ENCODE measurements around the gene ZNF407.

DNA sequence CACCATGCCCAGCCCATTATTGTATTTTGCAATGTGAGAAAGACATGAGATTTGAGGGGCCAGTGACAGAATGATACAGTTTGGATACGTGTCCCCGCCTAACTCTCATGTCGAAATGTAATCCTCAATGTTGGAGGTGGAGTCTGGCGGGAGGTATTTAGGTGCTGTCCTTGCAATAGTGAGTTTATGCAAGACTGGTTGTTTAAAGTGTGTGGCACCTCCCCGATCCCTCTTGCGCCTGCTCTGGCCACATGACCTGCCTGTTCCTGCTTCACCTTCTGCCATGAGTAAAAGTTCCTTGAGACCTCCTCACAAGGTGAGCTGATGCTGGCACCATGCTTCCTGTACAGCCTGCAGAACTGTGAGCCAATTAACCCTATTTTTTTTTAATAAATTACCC, 46.8 kb upstream of the ZNF407 start:
- TF ChIP-seq JUNB (CRISPR knock-in tag; IDR thresholded peaks at IDR 0.05; ENCODE audit: borderline replicate concordance) (no peak), ZFP36 (IDR thresholded peaks at IDR 0.05; ENCODE audit: borderline replicate concordance, low read depth, low read length, partially characterized antibody) (no peak), ZBTB38 (CRISPR knock-in tag; IDR thresholded peaks at IDR 0.05) (no peak)
- TF ChIP-seq, protein P1, sequence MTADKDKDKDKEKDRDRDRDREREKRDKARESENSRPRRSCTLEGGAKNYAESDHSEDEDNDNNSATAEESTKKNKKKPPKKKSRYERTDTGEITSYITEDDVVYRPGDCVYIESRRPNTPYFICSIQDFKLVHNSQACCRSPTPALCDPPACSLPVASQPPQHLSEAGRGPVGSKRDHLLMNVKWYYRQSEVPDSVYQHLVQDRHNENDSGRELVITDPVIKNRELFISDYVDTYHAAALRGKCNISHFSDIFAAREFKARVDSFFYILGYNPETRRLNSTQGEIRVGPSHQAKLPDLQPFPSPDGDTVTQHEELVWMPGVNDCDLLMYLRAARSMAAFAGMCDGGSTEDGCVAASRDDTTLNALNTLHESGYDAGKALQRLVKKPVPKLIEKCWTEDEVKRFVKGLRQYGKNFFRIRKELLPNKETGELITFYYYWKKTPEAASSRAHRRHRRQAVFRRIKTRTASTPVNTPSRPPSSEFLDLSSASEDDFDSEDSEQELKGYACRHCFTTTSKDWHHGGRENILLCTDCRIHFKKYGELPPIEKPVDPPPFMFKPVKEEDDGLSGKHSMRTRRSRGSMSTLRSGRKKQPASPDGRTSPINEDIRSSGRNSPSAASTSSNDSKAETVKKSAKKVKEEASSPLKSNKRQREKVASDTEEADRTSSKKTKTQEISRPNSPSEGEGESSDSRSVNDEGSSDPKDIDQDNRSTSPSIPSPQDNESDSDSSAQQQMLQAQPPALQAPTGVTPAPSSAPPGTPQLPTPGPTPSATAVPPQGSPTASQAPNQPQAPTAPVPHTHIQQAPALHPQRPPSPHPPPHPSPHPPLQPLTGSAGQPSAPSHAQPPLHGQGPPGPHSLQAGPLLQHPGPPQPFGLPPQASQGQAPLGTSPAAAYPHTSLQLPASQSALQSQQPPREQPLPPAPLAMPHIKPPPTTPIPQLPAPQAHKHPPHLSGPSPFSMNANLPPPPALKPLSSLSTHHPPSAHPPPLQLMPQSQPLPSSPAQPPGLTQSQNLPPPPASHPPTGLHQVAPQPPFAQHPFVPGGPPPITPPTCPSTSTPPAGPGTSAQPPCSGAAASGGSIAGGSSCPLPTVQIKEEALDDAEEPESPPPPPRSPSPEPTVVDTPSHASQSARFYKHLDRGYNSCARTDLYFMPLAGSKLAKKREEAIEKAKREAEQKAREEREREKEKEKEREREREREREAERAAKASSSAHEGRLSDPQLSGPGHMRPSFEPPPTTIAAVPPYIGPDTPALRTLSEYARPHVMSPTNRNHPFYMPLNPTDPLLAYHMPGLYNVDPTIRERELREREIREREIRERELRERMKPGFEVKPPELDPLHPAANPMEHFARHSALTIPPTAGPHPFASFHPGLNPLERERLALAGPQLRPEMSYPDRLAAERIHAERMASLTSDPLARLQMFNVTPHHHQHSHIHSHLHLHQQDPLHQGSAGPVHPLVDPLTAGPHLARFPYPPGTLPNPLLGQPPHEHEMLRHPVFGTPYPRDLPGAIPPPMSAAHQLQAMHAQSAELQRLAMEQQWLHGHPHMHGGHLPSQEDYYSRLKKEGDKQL (CRISPR knock-in tag; IDR thresholded peaks at IDR 0.05; ENCODE audit: low read depth), result no peak
- TF ChIP-seq, protein P2, sequence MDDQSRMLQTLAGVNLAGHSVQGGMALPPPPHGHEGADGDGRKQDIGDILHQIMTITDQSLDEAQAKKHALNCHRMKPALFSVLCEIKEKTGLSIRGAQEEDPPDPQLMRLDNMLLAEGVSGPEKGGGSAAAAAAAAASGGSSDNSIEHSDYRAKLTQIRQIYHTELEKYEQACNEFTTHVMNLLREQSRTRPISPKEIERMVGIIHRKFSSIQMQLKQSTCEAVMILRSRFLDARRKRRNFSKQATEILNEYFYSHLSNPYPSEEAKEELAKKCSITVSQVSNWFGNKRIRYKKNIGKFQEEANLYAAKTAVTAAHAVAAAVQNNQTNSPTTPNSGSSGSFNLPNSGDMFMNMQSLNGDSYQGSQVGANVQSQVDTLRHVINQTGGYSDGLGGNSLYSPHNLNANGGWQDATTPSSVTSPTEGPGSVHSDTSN (CRISPR knock-in tag; IDR thresholded peaks at IDR 0.05; ENCODE audit: borderline replicate concordance), result no peak
- TF ChIP-seq, protein P3, sequence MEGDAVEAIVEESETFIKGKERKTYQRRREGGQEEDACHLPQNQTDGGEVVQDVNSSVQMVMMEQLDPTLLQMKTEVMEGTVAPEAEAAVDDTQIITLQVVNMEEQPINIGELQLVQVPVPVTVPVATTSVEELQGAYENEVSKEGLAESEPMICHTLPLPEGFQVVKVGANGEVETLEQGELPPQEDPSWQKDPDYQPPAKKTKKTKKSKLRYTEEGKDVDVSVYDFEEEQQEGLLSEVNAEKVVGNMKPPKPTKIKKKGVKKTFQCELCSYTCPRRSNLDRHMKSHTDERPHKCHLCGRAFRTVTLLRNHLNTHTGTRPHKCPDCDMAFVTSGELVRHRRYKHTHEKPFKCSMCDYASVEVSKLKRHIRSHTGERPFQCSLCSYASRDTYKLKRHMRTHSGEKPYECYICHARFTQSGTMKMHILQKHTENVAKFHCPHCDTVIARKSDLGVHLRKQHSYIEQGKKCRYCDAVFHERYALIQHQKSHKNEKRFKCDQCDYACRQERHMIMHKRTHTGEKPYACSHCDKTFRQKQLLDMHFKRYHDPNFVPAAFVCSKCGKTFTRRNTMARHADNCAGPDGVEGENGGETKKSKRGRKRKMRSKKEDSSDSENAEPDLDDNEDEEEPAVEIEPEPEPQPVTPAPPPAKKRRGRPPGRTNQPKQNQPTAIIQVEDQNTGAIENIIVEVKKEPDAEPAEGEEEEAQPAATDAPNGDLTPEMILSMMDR (CRISPR knock-in tag; IDR thresholded peaks at IDR 0.05), result no peak
- TF ChIP-seq, protein P4, sequence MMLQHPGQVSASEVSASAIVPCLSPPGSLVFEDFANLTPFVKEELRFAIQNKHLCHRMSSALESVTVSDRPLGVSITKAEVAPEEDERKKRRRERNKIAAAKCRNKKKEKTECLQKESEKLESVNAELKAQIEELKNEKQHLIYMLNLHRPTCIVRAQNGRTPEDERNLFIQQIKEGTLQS (CRISPR knock-in tag; IDR thresholded peaks at IDR 0.05), result no peak
